Panc1 (cell line): Measurements from ENCODE around the gene ZMYM5. TPM values are rescaled to one million over a fixed set of nuclear protein-coding genes. Genes with fewer than 3 reads are reported as not detected.
A peak's percentile ranks its signal among the peaks of the same experiment; 100 is the strongest.
"Not testable (repeated sequence)": the region's sequence is repeated elsewhere in the genome, so short reads cannot be mapped to it uniquely, and the experiment has no call there.

Experiments used
- ATAC-seq: fragments of 200-7000 bp; cut with Tn5 transposase; 2 replicates; pipeline ENCODE4 v1.9.1; 2020; ENCODE audit warnings: mild to moderate bottlenecking, moderate library complexity
- BruUV-seq: library from RNA; stranded (reverse); fragments of 400-500 nt; replicated peaks from 2 replicates; lab custom pipeline; 2021; lab: Mats Ljungman, UMichigan
- CTCF ChIA-PET: fragments of 300-600 bp; sonication (Branson Sonifier 250); formaldehyde crosslinking; loops from one replicate; lab custom pipeline; 2022; ENCODE audit warnings: antibody characterized with exemption; lab: Charles Lee
- POLR2A ChIA-PET: fragments of 300-600 bp; sonication (Branson Sonifier 250); formaldehyde crosslinking; loops from one replicate; lab custom pipeline; 2022; ENCODE audit warnings: antibody characterized with exemption; lab: Charles Lee
- DNase-seq: peaks from one replicate; pipeline ENCODE4 v3.0.0-alpha.2; 2010; ENCODE audit warnings: low read depth, low spot score
- H3K27ac ChIP-seq: 2 replicates; pipeline ENCODE4 v1.5.1; 2011; ENCODE audit warnings: mild to moderate bottlenecking, low read length, inconsistent platforms
- H3K27me3 ChIP-seq: fragments of 200-500 bp; sonication (Bioruptor generic); 2 replicates; pipeline ENCODE4 v1.6.0; 2014; ENCODE audit warnings: low read length, inconsistent platforms; ENCODE audit not compliant: control insufficient read depth, insufficient read depth
- H3K36me3 ChIP-seq: fragments of 200-500 bp; sonication (Bioruptor generic); 2 replicates; pipeline ENCODE4 v1.5.1; 2014; ENCODE audit warnings: inconsistent platforms, mild to moderate bottlenecking, low read length, moderate library complexity; ENCODE audit not compliant: control insufficient read depth, insufficient read depth
- H3K4me1 ChIP-seq: 2 replicates; pipeline ENCODE4 v1.5.1; 2011; ENCODE audit warnings: inconsistent platforms, mild to moderate bottlenecking, low read length, moderate library complexity; ENCODE audit not compliant: control insufficient read depth, insufficient read depth
- H3K4me3 ChIP-seq, 2 experiments: 2 replicates each; pipeline ENCODE4 v1.5.1; 2011 to 2012; ENCODE audit warnings: low read depth in 2 of 2, low read length in 2 of 2, mild to moderate bottlenecking in 2 of 2, inconsistent platforms in 1 of 2, moderate library complexity in 1 of 2
- H3K9me3 ChIP-seq: fragments of 200-500 bp; sonication (Bioruptor generic); 2 replicates; pipeline ENCODE4 v1.5.1; 2014; ENCODE audit warnings: low read depth, mild to moderate bottlenecking, inconsistent platforms, low read length, moderate library complexity; ENCODE audit not compliant: control insufficient read depth, insufficient read depth
- POLR2AphosphoS5 ChIP-seq: IDR thresholded peaks from 2 replicates; pipeline ENCODE4 v1.6.1; 2012; ENCODE audit warnings: mild to moderate bottlenecking, low read depth, low read length, moderate library complexity
- in situ Hi-C: cut with HindIII; loops from 2 replicates; pipeline ENCODE4 v1.10.0; 2016; ENCODE audit warnings: low sequenced_read_pairs, low pct_unique_long_range_greater_than_20kb
- intact Hi-C: fragments of 100-400 bp; cut with micrococcal nuclease; formaldehyde crosslinking; loops from one replicate; pipeline ENCODE4 v1.10.0; 2022; ENCODE audit not compliant: unreplicated experiment
- total RNA-seq: library from RNA; stranded (reverse); gene quantifications from one replicate; pipeline ENCODE4 v1.2.1, GENCODE V29; 2021; ENCODE audit not compliant: unreplicated experiment
- TF ChIP-seq, protein P1 (sequence below): fragments of 450-650 bp; IDR thresholded peaks from 2 replicates; pipeline ENCODE4 v1.5.1; 2017; ENCODE audit warnings: mild to moderate bottlenecking
- TF ChIP-seq, protein P2 (sequence below), 2 experiments: IDR thresholded peaks; 2 replicates each; pipeline ENCODE4 v1.6.1; 2011 to 2012; ENCODE audit warnings: low read depth in 2 of 2, control low read depth in 1 of 2, low read length in 1 of 2, mild to moderate bottlenecking in 1 of 2, moderate library complexity in 1 of 2; ENCODE audit not compliant: insufficient read depth in 1 of 2

The ZMYM5 gene
- total RNA-seq, 1 experiment from 2014 or later: 11.8 TPM

GRCh38 chr13:19860884-19861655 lies 2.4 kb downstream of the ZMYM5 start:
- DNase-seq (no peak), ATAC-seq (no peak)
- Histone ChIP-seq H3K27ac (peak overlapping the region; percentile 32), H3K4me1 (peaks cover 12% of the 10 kb centered on the region), H3K27me3 (no peaks in the 10 kb centered on the region), H3K9me3 (no peaks in the 10 kb centered on the region), H3K36me3 (no peaks in the 10 kb centered on the region; the same call in 1 of the 2 replicates), H3K4me3 (peak overlapping the region; percentile 73 to 80)
- intact Hi-C loops (no loop called here), in situ Hi-C loops (no loop called here)
- TSS peak; percentile 79 for BruUV-seq
- no peak for TF ChIP-seq POLR2AphosphoS5
- TF ChIP-seq, protein P1, sequence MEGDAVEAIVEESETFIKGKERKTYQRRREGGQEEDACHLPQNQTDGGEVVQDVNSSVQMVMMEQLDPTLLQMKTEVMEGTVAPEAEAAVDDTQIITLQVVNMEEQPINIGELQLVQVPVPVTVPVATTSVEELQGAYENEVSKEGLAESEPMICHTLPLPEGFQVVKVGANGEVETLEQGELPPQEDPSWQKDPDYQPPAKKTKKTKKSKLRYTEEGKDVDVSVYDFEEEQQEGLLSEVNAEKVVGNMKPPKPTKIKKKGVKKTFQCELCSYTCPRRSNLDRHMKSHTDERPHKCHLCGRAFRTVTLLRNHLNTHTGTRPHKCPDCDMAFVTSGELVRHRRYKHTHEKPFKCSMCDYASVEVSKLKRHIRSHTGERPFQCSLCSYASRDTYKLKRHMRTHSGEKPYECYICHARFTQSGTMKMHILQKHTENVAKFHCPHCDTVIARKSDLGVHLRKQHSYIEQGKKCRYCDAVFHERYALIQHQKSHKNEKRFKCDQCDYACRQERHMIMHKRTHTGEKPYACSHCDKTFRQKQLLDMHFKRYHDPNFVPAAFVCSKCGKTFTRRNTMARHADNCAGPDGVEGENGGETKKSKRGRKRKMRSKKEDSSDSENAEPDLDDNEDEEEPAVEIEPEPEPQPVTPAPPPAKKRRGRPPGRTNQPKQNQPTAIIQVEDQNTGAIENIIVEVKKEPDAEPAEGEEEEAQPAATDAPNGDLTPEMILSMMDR: no peak
- CTCF ChIA-PET: no interaction called here
- POLR2A ChIA-PET: interaction anchor here (0.6 kb wide), 1 partner anchor 80 kb away, joined by 14 read pairs; no protein-coding TSS in a partner anchor

DNA sequence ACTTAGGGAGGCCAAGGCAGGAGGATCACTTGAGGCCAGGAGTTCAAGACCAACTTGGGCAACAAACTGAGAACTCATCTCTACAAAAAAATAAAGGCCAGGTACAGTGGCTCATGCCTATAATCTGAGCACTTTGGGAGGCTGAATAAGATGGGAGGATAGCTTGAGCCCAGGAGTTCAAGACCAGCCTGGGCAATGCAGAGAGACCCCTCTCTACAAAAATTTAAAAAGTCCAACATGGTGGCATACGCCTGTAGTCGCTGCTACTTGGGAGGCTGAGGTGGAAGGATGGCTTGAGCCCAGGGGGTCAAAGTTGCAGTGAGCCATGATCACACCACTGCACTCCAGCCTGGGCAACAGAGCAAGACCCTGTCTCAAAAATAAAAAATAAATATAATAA lies 5.8 kb downstream of the ZMYM5 start:
- intact Hi-C loops, H3K36me3 ChIP-seq, BruUV-seq, H3K9me3 ChIP-seq, ATAC-seq, H3K27me3 ChIP-seq, DNase-seq, in situ Hi-C loops, POLR2A ChIA-PET, H3K4me3 ChIP-seq, H3K27ac ChIP-seq, CTCF ChIA-PET: not testable (repeated sequence)
- H3K4me1 ChIP-seq: peaks cover 12% of the 10 kb centered on the region

- intact Hi-C loops (no loop called here), in situ Hi-C loops (no loop called here)
- Histone ChIP-seq H3K27me3 (no peaks in the 10 kb centered on the region), H3K27ac (no peak overlapping the region), H3K4me1 (no peaks in the 10 kb centered on the region), H3K9me3 (no peaks in the 10 kb centered on the region), H3K36me3 (peaks cover 7% of the 10 kb centered on the region), H3K4me3 (no peak overlapping the region)
- ChIA-PET CTCF (no interaction called here), POLR2A (no interaction called here)
- no peak for DNase-seq
- no peak for ATAC-seq
- no peak for TF ChIP-seq POLR2AphosphoS5
- TF ChIP-seq, protein P2, sequence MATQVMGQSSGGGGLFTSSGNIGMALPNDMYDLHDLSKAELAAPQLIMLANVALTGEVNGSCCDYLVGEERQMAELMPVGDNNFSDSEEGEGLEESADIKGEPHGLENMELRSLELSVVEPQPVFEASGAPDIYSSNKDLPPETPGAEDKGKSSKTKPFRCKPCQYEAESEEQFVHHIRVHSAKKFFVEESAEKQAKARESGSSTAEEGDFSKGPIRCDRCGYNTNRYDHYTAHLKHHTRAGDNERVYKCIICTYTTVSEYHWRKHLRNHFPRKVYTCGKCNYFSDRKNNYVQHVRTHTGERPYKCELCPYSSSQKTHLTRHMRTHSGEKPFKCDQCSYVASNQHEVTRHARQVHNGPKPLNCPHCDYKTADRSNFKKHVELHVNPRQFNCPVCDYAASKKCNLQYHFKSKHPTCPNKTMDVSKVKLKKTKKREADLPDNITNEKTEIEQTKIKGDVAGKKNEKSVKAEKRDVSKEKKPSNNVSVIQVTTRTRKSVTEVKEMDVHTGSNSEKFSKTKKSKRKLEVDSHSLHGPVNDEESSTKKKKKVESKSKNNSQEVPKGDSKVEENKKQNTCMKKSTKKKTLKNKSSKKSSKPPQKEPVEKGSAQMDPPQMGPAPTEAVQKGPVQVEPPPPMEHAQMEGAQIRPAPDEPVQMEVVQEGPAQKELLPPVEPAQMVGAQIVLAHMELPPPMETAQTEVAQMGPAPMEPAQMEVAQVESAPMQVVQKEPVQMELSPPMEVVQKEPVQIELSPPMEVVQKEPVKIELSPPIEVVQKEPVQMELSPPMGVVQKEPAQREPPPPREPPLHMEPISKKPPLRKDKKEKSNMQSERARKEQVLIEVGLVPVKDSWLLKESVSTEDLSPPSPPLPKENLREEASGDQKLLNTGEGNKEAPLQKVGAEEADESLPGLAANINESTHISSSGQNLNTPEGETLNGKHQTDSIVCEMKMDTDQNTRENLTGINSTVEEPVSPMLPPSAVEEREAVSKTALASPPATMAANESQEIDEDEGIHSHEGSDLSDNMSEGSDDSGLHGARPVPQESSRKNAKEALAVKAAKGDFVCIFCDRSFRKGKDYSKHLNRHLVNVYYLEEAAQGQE (IDR thresholded peaks at IDR 0.05; ENCODE audit: insufficient read depth in 1 of 2, low read depth in 2 of 2, low read length in 1 of 2): no peak
- no TSS peak for BruUV-seq
Measured at GRCh38 chr13:19852766-19853165, 10.7 kb downstream of the ZMYM5 start.
